Right lung (tissue), 5 donors: ENCODE measurements around the gene PFKM. TPM values are rescaled to one million over a fixed set of nuclear protein-coding genes. Genes with fewer than 3 reads are reported as not detected.
A peak's percentile ranks its signal among the peaks of the same experiment; 100 is the strongest.
"Not testable (repeated sequence)": the region's sequence is repeated elsewhere in the genome, so short reads cannot be mapped to it uniquely, and the experiment has no call there.

Experiments used
- DNase-seq, 2 donors: peaks; one replicate each; pipeline ENCODE4 v3.0.0-alpha.2; 2013
- polyA plus RNA-seq, 5 donors: library from polyadenylated mRNA; unstranded; fragments of 120-200 nt; gene quantifications; one replicate each; pipeline versions ENCODE4 v1.2.1 to v1.2.3, GENCODE V29; 2013; ENCODE audit warnings: inconsistent platforms in 1 of 5, low replicate concordance in 1 of 5; ENCODE audit not compliant: insufficient read length in 5 of 5, insufficient read depth in 1 of 5

Gene PFKM
- polyA plus RNA-seq, 5 donors = 68.4 to 95.8 (median 81.3) TPM

DNA sequence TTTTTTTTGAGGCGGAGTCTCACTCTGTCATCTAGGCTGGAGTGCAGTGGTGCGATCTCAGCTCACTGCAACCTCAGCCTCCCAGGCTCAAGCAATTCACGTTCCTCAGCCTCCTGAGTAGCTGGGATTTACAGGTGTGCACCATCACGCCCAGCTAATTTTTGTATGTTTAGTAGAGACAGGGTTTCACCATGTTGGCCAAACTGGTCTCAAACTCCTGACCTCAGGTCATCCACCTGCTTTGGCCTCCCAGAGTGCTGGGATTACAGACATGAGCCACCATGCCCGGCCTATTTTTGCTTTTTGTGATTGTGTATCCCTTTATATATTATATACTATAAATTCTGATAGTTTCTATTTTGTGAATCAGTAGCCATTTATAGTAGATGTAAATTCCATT is 36.6 kb downstream of the PFKM start:
- not testable (repeated sequence) for DNase-seq

DNA sequence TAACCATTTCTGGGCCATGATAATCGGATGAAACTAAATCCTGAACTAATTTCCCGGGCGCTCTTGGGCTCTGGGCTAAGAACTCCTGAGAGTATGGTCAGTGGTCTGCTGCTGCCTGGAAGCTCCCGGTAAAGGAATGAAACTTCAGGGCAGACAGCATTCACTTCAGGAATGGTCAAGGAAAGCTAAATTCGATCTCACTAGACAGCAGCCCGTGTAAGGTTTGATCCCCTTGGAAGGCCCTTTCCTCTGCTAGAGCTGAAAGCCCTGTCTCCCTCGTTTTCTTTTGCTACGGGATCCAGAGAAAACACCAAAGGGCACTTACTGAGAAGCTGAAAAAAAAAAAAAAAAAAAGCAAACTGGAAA is 37.5 kb downstream of the PFKM start:
- no peak for DNase-seq

DNA sequence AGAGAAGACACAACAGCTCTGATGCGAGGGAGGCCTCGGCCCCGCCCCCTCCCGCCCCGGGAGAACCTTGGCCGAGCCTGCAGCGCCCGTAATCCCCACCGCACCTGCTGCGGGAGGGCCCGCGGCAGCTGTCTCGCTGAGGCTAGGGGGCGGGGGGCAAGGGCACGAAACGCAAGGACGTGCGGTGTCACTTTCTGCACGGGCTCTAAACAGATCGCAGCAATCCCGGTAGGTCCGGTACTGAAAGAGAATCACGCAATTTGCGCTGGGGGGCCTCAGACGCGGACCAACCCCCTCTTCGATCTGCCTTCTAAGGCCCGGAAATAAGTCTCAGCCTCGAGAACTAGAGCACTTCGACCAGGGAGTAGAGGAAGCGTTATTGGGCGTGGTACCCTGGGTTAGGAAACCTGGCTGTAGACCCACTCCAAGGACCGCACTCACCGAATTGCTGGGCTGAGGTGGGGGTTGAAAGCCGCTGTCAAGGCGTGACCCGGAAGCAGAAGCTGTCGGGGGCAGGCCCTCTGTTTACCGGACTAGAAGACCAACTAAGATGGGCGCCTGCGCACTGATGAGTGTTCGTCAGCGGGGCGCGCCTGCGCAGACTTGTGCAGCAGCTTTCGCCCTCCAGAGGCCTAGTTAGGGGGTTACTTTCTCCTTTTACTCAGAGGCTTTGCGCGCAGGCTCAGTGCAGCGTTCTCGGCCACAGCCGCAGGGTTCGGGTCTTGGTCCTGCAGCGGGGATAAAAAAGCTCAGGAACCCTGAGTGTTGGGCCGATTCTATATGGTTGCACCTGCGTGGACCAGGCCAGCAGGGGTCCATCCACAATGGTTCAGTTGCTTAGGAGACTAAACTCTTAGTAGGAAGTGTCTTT is 38.1 kb downstream of the PFKM start, which contains the start of gene ASB8:
Gene ASB8 (minus strand): TSS at position 498 of the 871 bp plus-strand sequence. CDS start 4,019 bp downstream, outside the sequence.
- DNase-seq = peak; percentile 97 to 98

GRCh38 chr12:48157889-48158370 is 38.8 kb downstream of the PFKM start:
- DNase-seq = no peak

DNA sequence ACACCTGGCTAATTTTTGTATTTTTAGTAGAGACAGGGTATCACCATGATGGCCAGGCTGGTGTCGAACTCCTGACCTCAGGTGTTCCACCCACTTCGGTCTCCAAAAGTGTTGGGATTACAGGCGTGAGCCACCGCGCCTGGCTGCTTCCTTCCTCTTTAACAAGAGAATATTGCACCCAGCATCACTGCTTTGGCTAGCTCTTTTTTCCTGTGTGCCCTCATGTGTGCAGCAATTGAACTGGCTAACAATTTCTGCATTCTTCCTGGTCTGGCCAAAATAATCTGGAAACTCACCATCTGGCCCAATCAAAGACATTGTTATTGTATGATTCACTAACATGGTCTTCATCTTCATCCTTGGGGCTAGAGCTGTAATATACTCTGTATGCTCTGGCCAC is 40.9 kb downstream of the PFKM start:
- DNase-seq = no peak

DNA sequence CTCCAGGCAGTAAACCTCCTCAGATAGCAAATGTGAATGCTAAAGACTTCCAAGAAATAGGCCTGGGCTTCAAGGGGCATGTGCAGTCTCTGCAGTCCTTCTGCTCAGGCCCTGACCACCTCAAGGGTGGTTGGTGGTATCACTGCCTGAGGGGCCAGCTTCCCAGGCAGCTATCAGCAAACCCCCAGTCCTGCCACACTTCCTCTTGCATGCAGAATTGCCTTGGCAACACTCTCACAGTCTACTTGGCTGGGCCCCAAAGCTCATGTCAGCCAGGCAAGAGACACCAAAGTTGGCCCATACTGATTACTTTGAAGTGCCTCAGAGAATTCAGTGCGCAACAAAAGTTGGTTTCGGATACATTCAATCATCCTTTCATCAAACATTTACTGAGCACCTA is 41.6 kb downstream of the PFKM start:
- DNase-seq = no peak

DNA sequence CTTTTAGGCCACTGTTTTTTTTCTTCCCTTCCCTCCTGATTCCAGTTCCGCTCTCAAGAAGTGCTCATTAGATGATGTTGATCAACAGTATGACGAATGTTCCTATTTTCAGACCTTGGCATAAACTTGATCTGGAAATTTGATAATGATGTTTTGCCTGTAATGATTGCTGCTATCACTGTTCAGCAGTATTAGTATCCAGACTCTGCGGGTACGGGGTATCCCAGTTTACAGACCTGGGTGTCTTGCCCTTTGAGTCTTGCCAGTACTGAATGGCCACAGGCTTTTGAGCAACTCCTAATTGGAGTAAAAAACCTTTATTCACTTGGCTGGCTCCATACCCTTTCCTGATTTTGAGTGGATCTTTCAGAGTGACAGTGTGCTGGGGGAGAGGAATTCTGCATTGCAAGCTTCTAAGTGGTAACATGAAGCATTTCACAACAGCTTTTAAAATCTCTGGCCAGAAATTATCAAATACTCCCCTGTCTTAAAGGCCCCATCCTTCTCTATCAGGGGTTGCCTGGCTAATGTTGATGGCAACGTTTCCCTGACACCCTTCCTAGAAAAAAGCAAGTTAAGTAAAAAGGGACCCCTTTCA is 44.1 kb downstream of the PFKM start:
- no peak for DNase-seq

- no peak for DNase-seq
Measured at GRCh38 chr12:48164451-48164850, 45.3 kb downstream of the PFKM start.

DNA sequence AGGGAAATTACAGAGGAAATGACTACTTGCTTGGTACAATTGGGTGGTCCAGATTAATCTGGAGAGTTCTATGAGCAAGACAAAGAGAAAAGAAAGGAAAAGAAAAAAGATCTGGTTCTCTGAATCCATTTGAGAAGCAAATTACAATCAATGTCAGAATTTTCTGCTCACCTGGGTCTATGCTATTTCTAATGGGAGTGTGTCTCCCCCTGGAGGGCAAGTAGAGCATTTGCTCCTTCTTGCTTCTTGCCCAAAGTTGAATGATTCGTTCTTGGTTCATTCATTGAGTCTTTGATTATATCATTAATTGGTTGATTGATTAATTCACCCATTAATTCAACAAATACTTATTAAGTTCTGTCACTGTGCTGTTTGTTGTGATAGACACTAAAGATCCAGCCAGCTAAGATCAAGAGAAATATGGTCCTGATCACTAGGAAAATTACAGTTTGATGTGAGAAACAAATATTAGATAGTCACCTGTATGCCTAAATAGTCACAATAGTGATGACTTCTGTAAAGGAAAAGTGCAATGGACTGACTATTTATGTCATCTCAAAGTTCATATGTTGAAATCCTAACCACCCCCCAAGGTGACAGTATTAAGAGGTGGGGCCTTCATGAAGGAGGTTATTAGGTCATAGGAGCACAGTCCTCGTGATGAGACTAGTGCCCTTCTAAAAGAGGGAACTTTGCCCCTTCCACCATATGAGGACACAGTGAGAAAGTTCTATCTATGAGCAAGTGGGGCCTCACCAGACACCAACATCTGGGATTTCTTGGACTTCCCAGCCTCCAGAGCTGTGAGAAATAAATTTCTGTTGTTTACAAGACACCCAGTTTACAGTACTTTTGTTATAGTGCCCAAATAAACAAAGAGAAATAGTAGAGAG is 46.2 kb downstream of the PFKM start:
- DNase-seq = peak in 1 of 2 donors; percentile 45

DNA sequence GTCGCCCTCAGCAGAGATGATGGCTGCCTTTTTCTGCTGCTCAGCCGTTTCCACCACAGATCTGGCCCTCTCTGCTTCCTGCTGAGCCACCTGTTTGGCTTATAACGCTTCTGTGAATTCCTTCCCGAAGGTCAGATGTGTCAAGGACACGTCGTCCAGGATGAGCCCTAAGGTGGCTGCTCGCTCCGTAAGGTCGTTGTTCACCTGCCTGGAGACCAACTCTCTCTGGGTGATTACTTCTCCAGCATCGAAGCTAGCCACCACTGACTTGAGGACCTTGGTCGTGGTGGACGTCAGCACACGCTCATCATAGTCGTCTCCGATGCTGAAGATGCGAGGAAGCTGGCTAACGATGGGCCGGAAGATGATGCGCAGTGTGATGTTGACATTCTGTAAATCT is 49.8 kb downstream of the PFKM start:
- no peak for DNase-seq

DNA sequence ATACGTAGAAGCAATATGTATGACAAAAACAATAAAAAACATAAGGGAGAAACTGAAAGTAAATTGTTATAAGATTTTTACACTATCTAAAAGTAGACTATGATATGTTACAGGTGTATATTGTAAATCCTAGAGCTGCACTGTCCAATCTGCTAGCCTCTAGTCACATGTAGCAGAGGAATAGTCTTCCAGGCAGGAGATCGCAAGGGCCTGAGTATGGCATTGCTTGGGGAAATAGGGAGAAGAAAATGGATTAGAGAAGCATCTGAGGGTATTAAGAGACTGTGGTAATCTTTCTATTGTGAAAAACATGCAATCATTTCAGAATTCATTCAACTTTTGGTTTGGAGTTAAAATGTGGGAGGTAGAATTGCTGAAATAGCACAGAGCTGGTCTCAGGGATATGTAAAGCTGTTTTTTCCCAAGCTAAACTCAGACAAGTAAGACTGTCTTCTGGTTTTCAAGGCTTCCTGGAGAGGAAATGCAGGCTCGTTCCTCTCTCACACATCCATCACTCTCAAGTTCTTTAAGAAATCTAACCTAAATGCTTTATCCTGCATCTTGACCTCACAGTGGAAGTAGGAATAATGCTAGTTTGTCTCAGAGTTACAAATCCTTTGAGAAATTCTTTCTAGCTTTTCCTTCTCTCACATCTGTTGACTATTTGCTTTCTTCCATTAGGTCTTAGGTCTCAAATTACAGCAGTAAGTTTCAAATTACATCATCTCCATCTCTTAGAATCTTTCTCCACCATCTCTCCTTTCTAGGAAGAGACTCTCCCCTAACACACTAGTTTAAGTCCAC is 56.7 kb downstream of the PFKM start:
- DNase-seq = no peak

- no peak for DNase-seq
Measured at GRCh38 chr12:48176417-48176751, 57.2 kb downstream of the PFKM start.

DNA sequence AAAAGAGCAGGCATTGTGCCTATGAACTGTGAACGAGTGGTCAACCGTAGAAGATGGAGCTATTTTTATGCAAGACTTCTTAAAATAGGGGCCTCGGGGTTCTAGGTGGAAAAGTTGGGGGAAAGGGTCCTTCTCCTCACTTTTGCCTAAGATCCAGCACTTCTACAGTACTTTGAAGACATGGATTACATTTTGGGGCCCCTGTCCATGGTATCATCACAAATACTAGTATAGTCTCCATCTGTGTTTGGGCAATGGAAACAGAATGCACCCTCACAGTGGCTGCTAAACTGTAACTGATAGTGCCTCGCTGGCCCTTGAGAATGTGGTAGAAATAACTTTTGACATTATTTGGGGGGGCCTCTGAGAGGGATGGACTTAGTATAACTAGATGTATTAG is 58.8 kb downstream of the PFKM start:
- no peak for DNase-seq

DNA sequence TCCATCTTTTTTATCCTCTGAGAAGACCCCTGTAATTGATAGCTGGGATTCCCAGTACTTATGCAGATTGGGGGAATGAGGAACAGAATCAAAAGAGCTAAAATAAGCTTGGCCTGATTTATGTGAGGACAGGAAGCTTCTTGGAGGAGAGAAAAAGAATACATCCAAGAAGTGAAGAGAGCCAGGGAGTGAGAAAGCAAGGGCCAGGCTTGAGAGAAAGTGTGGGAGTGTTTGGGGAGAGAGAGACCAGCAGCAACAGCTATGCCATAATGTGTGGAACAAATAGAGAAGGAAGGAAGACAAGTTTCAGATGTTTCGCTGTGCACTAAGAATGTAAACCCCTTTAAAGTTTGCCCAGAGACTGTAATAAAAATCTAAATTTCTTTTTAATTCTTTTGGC is 60.3 kb downstream of the PFKM start:
- no peak for DNase-seq

DNA sequence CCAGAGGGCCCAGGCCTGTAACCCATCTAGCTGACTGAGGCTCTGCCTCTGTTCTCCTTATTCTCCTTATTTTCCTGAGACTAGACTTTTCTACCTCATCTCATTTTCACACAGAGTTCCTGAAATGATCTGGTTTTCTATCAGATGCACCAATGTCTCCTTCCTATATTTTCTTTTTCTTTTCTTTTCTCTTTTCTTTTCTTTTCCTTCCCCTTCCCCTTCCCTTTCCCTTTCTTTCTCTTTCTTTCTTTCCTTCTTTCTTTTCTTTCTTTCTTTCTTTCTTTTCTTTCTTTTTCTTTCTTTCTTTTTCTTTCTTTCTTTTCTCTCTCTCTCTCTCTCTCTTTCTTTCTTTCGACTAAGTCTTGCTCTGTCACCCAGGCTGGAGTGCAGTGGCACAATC is 61.3 kb downstream of the PFKM start:
- DNase-seq = no peak

DNA sequence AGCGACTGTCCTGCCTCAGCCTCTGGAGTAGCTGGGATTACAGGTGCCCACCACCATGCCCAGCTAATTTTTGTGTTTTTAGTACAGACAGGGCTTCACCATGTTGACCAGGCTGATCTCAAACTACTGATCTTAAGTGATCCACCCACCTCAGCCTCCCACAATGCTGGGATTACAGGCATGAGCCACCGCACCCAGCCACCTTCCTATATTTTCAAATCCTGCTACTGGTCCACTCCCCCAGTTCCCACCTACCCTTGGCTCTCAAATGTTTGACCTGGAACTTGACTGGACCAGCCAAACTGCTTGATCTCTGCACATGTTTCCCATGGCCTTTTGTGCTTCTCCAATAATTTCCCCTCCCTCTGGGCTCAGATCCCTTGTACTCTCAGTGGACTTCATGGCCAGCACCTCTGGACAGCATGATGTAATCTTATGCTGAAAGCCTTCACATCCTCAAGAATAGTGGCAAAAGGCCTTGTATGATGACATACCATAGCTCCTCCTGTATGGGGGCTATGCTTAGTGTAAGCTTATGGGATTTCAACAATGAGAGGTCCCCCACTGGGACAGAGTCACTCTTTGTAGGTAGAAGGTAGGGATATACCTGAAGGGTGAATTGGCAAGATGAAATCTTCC is 61.8 kb downstream of the PFKM start:
- DNase-seq = no peak

DNA sequence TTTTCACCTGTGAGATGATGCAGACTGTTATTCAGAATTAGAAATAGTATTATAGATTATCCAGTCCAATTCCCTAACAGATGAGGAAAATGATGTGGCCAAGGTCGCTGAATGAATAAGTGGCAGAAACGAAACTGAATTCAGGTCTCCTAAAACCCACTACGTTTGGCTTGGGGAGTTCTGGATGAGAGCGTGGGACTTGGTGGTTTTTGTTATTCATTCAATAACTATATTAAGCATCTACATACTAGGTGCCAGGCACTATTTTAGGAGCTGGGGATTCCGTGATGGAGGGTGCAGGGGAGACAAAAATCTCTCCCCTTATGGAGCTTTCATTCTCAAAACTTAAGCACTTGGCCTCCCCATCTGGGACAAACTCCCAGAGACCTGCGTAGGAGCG is 63.5 kb downstream of the PFKM start:
- DNase-seq = no peak

- DNase-seq = peak in 1 of 2 donors; percentile 73
Measured at GRCh38 chr12:48183091-48183875, 64.1 kb downstream of the PFKM start, which contains the start of gene CCDC184. TSS of gene CCDC184 (plus strand) at chr12:48183644. CDS start at chr12:48184123, 479 bp downstream.

- no peak for DNase-seq
Measured at GRCh38 chr12:48183876-48184548, 64.8 kb downstream of the PFKM start.
